Measurements from ENCODE around the gene TEX44. TPM values are rescaled to one million over a fixed set of nuclear protein-coding genes. Genes with fewer than 3 reads are reported as not detected.

Gene TEX44
- total RNA-seq, 1 donor from 2014 or later: not detected

DNA sequence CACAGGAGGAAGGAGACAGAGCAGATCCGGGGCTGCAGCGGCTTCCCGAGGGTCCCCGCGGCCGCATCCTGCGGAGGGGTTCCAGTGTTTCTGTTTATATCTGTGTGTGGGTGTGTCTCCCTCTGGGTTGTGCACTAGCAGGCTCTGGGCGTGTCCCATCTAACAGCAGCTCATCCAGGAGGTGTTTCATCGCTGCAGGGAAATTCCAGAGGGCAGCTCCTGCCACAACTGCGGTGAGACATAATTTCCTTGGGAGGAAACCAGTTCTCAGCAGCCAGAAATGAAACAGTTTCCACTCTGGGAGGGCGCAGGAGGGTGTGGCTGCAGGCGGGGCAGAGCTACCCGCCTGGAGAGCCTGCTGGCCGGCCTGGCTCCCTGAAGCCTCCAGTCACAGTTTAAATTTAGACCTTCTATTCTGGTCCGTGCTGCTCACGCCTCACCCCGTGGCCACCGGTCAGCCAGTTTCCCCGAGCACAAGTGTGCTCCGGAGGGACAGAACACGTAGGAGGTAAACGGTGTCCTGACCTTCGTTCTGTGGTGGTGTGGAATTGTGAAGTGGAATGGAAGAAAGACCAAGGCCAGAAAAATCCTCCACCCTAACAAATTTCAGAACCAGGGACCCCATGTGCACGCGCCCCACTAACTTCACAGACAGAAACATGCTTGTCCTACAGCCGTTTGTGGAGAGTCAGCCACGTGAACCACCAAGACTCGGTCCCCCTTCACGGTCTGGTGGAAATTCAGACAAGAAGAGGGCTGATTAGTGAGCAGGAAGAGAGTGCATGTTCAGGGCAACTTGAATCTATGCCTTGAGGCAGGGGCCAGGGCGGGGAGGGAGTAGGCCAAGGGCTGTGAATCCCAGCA, 50.2 kb downstream of the TEX44 start:
- TF ChIP-seq CTCF (IDR thresholded peaks at IDR 0.05; ENCODE audit: insufficient read depth, low read depth, low read length): no peak
- TF ChIP-seq EZH2 (IDR thresholded peaks at IDR 0.05; ENCODE audit: insufficient read depth, low read length): no peak

DNA sequence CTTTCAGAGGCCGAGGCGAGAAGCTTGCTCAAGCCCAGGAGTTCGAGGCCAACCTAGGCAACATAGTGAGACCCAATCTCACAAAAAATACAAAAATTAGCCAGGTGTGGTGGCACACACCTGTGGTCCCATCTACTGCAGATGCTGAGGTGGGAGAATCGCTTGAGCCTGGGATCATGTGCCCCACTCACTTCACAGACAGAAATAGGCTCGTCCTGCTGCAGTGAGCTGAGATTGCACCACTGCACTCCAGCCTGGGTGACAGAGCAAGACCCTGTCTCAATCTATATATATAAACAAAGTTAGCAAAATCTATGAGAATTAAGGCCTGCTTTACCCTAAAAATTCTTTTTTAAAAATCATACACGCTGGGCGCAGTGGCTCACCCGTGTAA, 50.8 kb downstream of the TEX44 start:
- no peaks in the 10 kb centered on the region for H4K20me1 ChIP-seq (ENCODE audit: insufficient read depth, low read length)
- no peak overlapping the region for H3K4me3 Mint-ChIP-seq (ENCODE audit: unreplicated experiment)
- FAIRE-seq (no peak), DNase-seq (ENCODE audit: low read depth) (no peak)
- TF ChIP-seq EZH2 (IDR thresholded peaks at IDR 0.05; ENCODE audit: insufficient read depth, low read length): no peak
- TF ChIP-seq CTCF (IDR thresholded peaks at IDR 0.05; ENCODE audit: insufficient read depth, low read depth, low read length): no peak
- peaks cover 4% of the 10 kb centered on the region for H3K27me3 Mint-ChIP-seq (ENCODE audit: low read depth, unreplicated experiment)
- peak overlapping the region; percentile 86 for H3K27ac ChIP-seq (ENCODE audit: low read depth, low read length)
- H3K36me3 Mint-ChIP-seq (ENCODE audit: low read depth, unreplicated experiment): no peaks in the 10 kb centered on the region
- no peaks in the 10 kb centered on the region for H3K36me3 ChIP-seq (ENCODE audit: insufficient read depth, low read length)
- peaks cover 2% of the 10 kb centered on the region for H3K27me3 ChIP-seq (ENCODE audit: insufficient read depth, low read length)
- peak overlapping the region; percentile 79 for H3K9ac ChIP-seq (ENCODE audit: low read length)
- no peak overlapping the region for H3K27ac Mint-ChIP-seq (ENCODE audit: unreplicated experiment)
- H3K9me3 Mint-ChIP-seq (ENCODE audit: unreplicated experiment): no peaks in the 10 kb centered on the region
- peak overlapping the region; percentile 75 for H3K4me2 ChIP-seq (ENCODE audit: low read length)
- H2AFZ ChIP-seq (ENCODE audit: low read depth, low read length): peak overlapping the region; percentile 72
- H3K4me1 ChIP-seq (ENCODE audit: insufficient read depth, low read length): peaks cover 11% of the 10 kb centered on the region
- H3K9me3 ChIP-seq (ENCODE audit: insufficient read depth, low read depth, low read length): no peaks in the 10 kb centered on the region
- no peaks in the 10 kb centered on the region for H3K79me2 ChIP-seq (ENCODE audit: insufficient read depth, low read length)
- H3K4me3 ChIP-seq (ENCODE audit: insufficient read depth, low read depth, low read length): no peak overlapping the region
- peaks cover 5% of the 10 kb centered on the region for H3K4me1 Mint-ChIP-seq (ENCODE audit: low read depth, unreplicated experiment)

More for the DNA sequence above, 50.2 kb downstream of the TEX44 start:
- peaks cover 5% of the 10 kb centered on the region for H3K4me1 Mint-ChIP-seq (ENCODE audit: low read depth, unreplicated experiment)
- no peaks in the 10 kb centered on the region for H3K36me3 Mint-ChIP-seq (ENCODE audit: low read depth, unreplicated experiment)
- peaks cover 11% of the 10 kb centered on the region for H3K4me1 ChIP-seq (ENCODE audit: insufficient read depth, low read length)
- H2AFZ ChIP-seq (ENCODE audit: low read depth, low read length): peak overlapping the region; percentile 72
- peak; percentile 93 for DNase-seq (ENCODE audit: low read depth)
- peak overlapping the region; percentile 75 for H3K4me2 ChIP-seq (ENCODE audit: low read length)
- H3K27ac Mint-ChIP-seq (ENCODE audit: unreplicated experiment): peak overlapping the region; percentile 89
- peak overlapping the region; percentile 79 for H3K9ac ChIP-seq (ENCODE audit: low read length)
- H3K79me2 ChIP-seq (ENCODE audit: insufficient read depth, low read length): no peaks in the 10 kb centered on the region
- H3K4me3 Mint-ChIP-seq (ENCODE audit: unreplicated experiment): no peak overlapping the region
- H3K27me3 ChIP-seq (ENCODE audit: insufficient read depth, low read length): peaks cover 2% of the 10 kb centered on the region
- H3K27ac ChIP-seq (ENCODE audit: low read depth, low read length): peak overlapping the region; percentile 86
- peaks cover 4% of the 10 kb centered on the region for H3K27me3 Mint-ChIP-seq (ENCODE audit: low read depth, unreplicated experiment)
- no peaks in the 10 kb centered on the region for H3K9me3 ChIP-seq (ENCODE audit: insufficient read depth, low read depth, low read length)
- H3K4me3 ChIP-seq (ENCODE audit: insufficient read depth, low read depth, low read length): no peak overlapping the region
- H3K36me3 ChIP-seq (ENCODE audit: insufficient read depth, low read length): no peaks in the 10 kb centered on the region
- H4K20me1 ChIP-seq (ENCODE audit: insufficient read depth, low read length): no peaks in the 10 kb centered on the region
- peak; percentile 80 for FAIRE-seq
- no peaks in the 10 kb centered on the region for H3K9me3 Mint-ChIP-seq (ENCODE audit: unreplicated experiment)

Other genes starting within 250 kb of the TEX44 start
- gene B3GNT7, start 197.2 kb upstream of the TEX44 start, total RNA-seq: 1.2 and 1.7 TPM in 2 replicates
- gene NCL, start 128.4 kb upstream of the TEX44 start, total RNA-seq: 562 and 603 TPM in 2 replicates
- gene NMUR1, start 62.4 kb upstream of the TEX44 start, total RNA-seq: not detected in 2 replicates
- gene PTMA, start 115.7 kb downstream of the TEX44 start, total RNA-seq: 396 and 469 TPM in 2 replicates
- 18.9 and 19.0 TPM in 2 replicates for gene PDE6D, start 188.4 kb downstream of the TEX44 start, total RNA-seq
- 39.6 and 45.0 TPM in 2 replicates for gene COPS7B, start 193.6 kb downstream of the TEX44 start, total RNA-seq

Data from astrocyte (in vitro differentiated cells and primary cell).